Right ventricle myocardium superior (tissue), 1 donor: ENCODE data around the gene NMUR1. TPM values are rescaled to one million over a fixed set of nuclear protein-coding genes. Genes with fewer than 3 reads are reported as not detected.

Source experiments
- total RNA-seq: library from RNA; stranded (reverse); fragmentation: NEBNext Ultra II Directional; extraction: Animal tissue kit (Norgen Biotek cat#: 25700); gene quantifications from one replicate; pipeline ENCODE4 v1.2.1, GENCODE V29; 2021
- donor health status: DM: no; HTN: yes; CAD: no; lungs with severe emphysema.

The NMUR1 gene
- total RNA-seq, 1 donor from 2014 or later, result 0.22 TPM

Other genes starting within 250 kb of the NMUR1 start
- 7.7 TPM for gene B3GNT7, start 134.7 kb downstream of the NMUR1 start, total RNA-seq
- gene NCL, start 66.0 kb downstream of the NMUR1 start, total RNA-seq, result 190 TPM
- gene TEX44, start 62.4 kb upstream of the NMUR1 start, total RNA-seq, result not detected
- 195 TPM for gene PTMA, start 178.1 kb upstream of the NMUR1 start, total RNA-seq